PC-3 (cell line): ENCODE results near the gene TRIM44.

Source experiments
- CTCF ChIP-seq: fragments of 300-600 bp; sonication (generic); conservative IDR thresholded peaks from 2 replicates; pipeline ENCODE4 v1.5.1; 2017; ENCODE audit warnings: antibody characterized with exemption, low read depth, mild to moderate bottlenecking, low read length
- EZH2 ChIP-seq: fragments of 300-600 bp; sonication (generic); IDR thresholded peaks from one replicate; pipeline ENCODE4 v1.6.1; 2017; ENCODE audit warnings: antibody characterized with exemption, mild to moderate bottlenecking, low read length; ENCODE audit not compliant: unreplicated experiment

- no peak for TF ChIP-seq CTCF
- no peak for TF ChIP-seq EZH2
Measured at GRCh38 chr11:35623621-35624168, 38.9 kb upstream of the TRIM44 start.
